SK-N-SH (cell line): Measurements from ENCODE around the gene EIF1AY. TPM values are rescaled to one million over a fixed set of nuclear protein-coding genes. Genes with fewer than 3 reads are reported as not detected.

Source experiments
- CTCF ChIA-PET: fragments of 300-600, 350-600 bp; formaldehyde crosslinking; extraction: SDS; loops from one replicate; lab custom pipeline; 2021; lab: Yijun Ruan, JAX
- POLR2A ChIA-PET: fragments of 350-600 bp; sonication (Branson Sonifier 250); formaldehyde crosslinking; extraction: SDS; loops from one replicate; lab custom pipeline; 2020; ENCODE audit warnings: antibody characterized with exemption, inconsistent platforms; lab: Yijun Ruan, JAX
- DNase-seq: peaks from one replicate; pipeline ENCODE4 v3.0.0; 2012
- H2AFZ ChIP-seq: fragments of 200-600 bp; sonication (generic); 2 replicates; pipeline ENCODE4 v1.8.1; 2016; ENCODE audit warnings: antibody characterized with exemption, mild to moderate bottlenecking, low read depth
- H3F3A ChIP-seq: fragments of 200-600 bp; sonication (generic); replicated peaks from 2 replicates; pipeline ENCODE3; 2016; ENCODE audit warnings: antibody characterized with exemption, mild to moderate bottlenecking; ENCODE audit not compliant: insufficient read depth
- H3K27ac ChIP-seq, 2 experiments: fragments of 200-500 bp in 1 of 2; fragments of 200-600 bp in 1 of 2; sonication (Bioruptor generic) in 1 of 2; sonication (generic), shearing (Covaris generic) in 1 of 2; 2 replicates each; pipeline versions ENCODE4 v1.5.1 to v1.6.1; 2014 to 2016; ENCODE audit warnings: low read depth in 2 of 2, inconsistent platforms in 1 of 2, low read length in 1 of 2, mild to moderate bottlenecking in 1 of 2, mixed read lengths in 1 of 2
- H3K27me3 ChIP-seq: fragments of 200-600 bp; sonication (generic), shearing (Covaris generic); 2 replicates; pipeline ENCODE4 v1.6.1; 2016; ENCODE audit warnings: mixed run types; ENCODE audit not compliant: insufficient read depth
- H3K36me3 ChIP-seq, 2 experiments: fragments of 200-500 bp in 1 of 2; fragments of 200-600 bp in 1 of 2; sonication (Bioruptor generic) in 1 of 2; sonication (generic) in 1 of 2; replicated peaks in 1 of 2; 2 replicates each; pipeline versions ENCODE3 to v1.5.1; 2014 to 2016; ENCODE audit warnings: low read length in 1 of 2, mild to moderate bottlenecking in 1 of 2; ENCODE audit not compliant: insufficient read depth in 2 of 2, control insufficient read depth in 1 of 2
- H3K4me1 ChIP-seq, 2 experiments: fragments of 200-500 bp in 1 of 2; fragments of 200-600 bp in 1 of 2; sonication (Bioruptor generic) in 1 of 2; sonication (generic), shearing (Covaris generic) in 1 of 2; 2 replicates each; pipeline versions ENCODE4 v1.5.1 to v1.6.1; 2014 to 2016; ENCODE audit warnings: low read depth in 1 of 2, low read length in 1 of 2, mixed run types in 1 of 2; ENCODE audit not compliant: insufficient read depth in 2 of 2, control insufficient read depth in 1 of 2
- H3K4me2 ChIP-seq: fragments of 200-600 bp; sonication (generic), shearing (Covaris generic); 2 replicates; pipeline ENCODE4 v1.6.1; 2017; ENCODE audit warnings: mixed run types
- H3K4me3 ChIP-seq, 2 experiments: fragments of 200-500 bp in 1 of 2; fragments of 200-600 bp in 1 of 2; sonication (Bioruptor generic) in 1 of 2; sonication (generic), shearing (Covaris generic) in 1 of 2; 2 replicates each; pipeline versions ENCODE4 v1.5.1 to v1.8.1; 2014 to 2016; ENCODE audit warnings: low read depth in 2 of 2, inconsistent platforms in 1 of 2, low read length in 1 of 2, mild to moderate bottlenecking in 1 of 2, mixed read lengths in 1 of 2, moderate library complexity in 1 of 2
- H3K79me2 ChIP-seq: fragments of 200-600 bp; sonication (generic); 2 replicates; pipeline ENCODE4 v1.8.1; 2017; ENCODE audit warnings: mild to moderate bottlenecking; ENCODE audit not compliant: insufficient read depth
- H3K9ac ChIP-seq: fragments of 200-600 bp; sonication (generic); 2 replicates; pipeline ENCODE4 v1.6.1; 2017; ENCODE audit warnings: mixed run types
- H3K9me2 ChIP-seq: fragments of 200-600 bp; sonication (generic); 2 replicates; pipeline ENCODE4 v1.6.1; 2017; ENCODE audit warnings: mixed run types
- H3K9me3 ChIP-seq: fragments of 200-600 bp; sonication (generic); 2 replicates; pipeline ENCODE4 v1.6.1; 2017; ENCODE audit warnings: mixed run types, mild to moderate bottlenecking, moderate library complexity
- H4K20me1 ChIP-seq: fragments of 200-600 bp; sonication (generic); 2 replicates; pipeline ENCODE4 v1.6.1; 2017; ENCODE audit warnings: mild to moderate bottlenecking, mixed run types; ENCODE audit not compliant: insufficient read depth
- EP300 ChIP-seq, 2 experiments: IDR thresholded peaks; 2 replicates each; pipeline versions ENCODE4 v1.4.0 to v1.6.1; 2012; ENCODE audit warnings: borderline replicate concordance in 1 of 2, low read depth in 1 of 2, low read length in 1 of 2
- FOXJ3 ChIP-seq: sonication (generic); formaldehyde crosslinking; IDR thresholded peaks from 2 replicates; pipeline ENCODE4 v1.5.1; 2020; ENCODE audit warnings: mild to moderate bottlenecking, missing genetic modification reagents
- GABPA ChIP-seq: IDR thresholded peaks from 2 replicates; pipeline ENCODE4 v1.4.0; 2012; ENCODE audit warnings: low read depth, mild to moderate bottlenecking
- GATA2 ChIP-seq: sonication (generic); formaldehyde crosslinking; IDR thresholded peaks from 2 replicates; pipeline ENCODE4 v1.5.0; 2020; ENCODE audit warnings: mild to moderate bottlenecking, missing genetic modification reagents
- MEF2A ChIP-seq: IDR thresholded peaks from 2 replicates; pipeline ENCODE4 v1.4.0; 2012; ENCODE audit warnings: low read depth, borderline replicate concordance
- MXI1 ChIP-seq: IDR thresholded peaks from 2 replicates; pipeline ENCODE4 v1.6.1; 2012; ENCODE audit warnings: mild to moderate bottlenecking, low read depth, low read length, improper control_type of control experiment
- NFIC ChIP-seq: IDR thresholded peaks from 2 replicates; pipeline ENCODE4 v1.4.0; 2012; ENCODE audit warnings: borderline replicate concordance
- NRF1 ChIP-seq: IDR thresholded peaks from 2 replicates; pipeline ENCODE4 v1.6.1; 2012; ENCODE audit warnings: low read depth, mild to moderate bottlenecking, low read length
- RAD21 ChIP-seq: IDR thresholded peaks from 2 replicates; pipeline ENCODE4 v1.6.1; 2012; ENCODE audit warnings: mild to moderate bottlenecking, low read length
- RCOR1 ChIP-seq: fragments of 150-350 bp; IDR thresholded peaks from 2 replicates; pipeline ENCODE4 v1.6.1; 2017; ENCODE audit warnings: antibody characterized with exemption, low read length
- SIN3A ChIP-seq: IDR thresholded peaks from 2 replicates; pipeline ENCODE4 v1.6.1; 2012; ENCODE audit warnings: low read depth, mild to moderate bottlenecking, low read length, moderate library complexity, borderline replicate concordance
- TAF1 ChIP-seq: IDR thresholded peaks from 2 replicates; pipeline ENCODE4 v1.6.1; 2012; ENCODE audit warnings: low read depth, mild to moderate bottlenecking, low read length, moderate library complexity, borderline replicate concordance
- whole genome bisulfite sequencing: methylation state at CpG from one replicate; pipeline ENCODE4 v1.1.6; 2017; ENCODE audit warnings: low lambda C conversion rate; 5-methylcytosine and 5-hydroxymethylcytosine counted together
- polyA plus RNA-seq, 3 experiments: library from polyadenylated mRNA; depleted of rRNA; stranded (reverse); fragments of >200 nt; gene quantifications; 2 replicates each; pipeline ENCODE4 v1.2.3, GENCODE V29; 2012
- TF ChIP-seq, protein P1 (sequence below): fragments of 150-350 bp; IDR thresholded peaks from 2 replicates; pipeline ENCODE4 v1.6.1; 2016; ENCODE audit warnings: mild to moderate bottlenecking, low read depth, low read length
- TF ChIP-seq, protein P2 (sequence below): fragments of 150-350 bp; IDR thresholded peaks from 2 replicates; pipeline ENCODE4 v1.6.1; 2017; ENCODE audit warnings: antibody characterized with exemption, low read length, low read depth, borderline replicate concordance
- TF ChIP-seq, protein P3 (sequence below): IDR thresholded peaks from 2 replicates; pipeline ENCODE4 v1.4.0; 2012; ENCODE audit warnings: low read depth, borderline replicate concordance
- TF ChIP-seq, protein P4 (sequence below): fragments of 200-600 bp; sonication (generic); IDR thresholded peaks from 2 replicates; pipeline ENCODE4 v1.6.1; 2017; ENCODE audit warnings: antibody characterized with exemption, mild to moderate bottlenecking, moderate library complexity

Gene EIF1AY, protein sequence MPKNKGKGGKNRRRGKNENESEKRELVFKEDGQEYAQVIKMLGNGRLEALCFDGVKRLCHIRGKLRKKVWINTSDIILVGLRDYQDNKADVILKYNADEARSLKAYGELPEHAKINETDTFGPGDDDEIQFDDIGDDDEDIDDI
- polyA plus RNA-seq (2012; rRNA removed), result not detected in 2 replicates
- polyA plus RNA-seq (2012; cell fraction: cytosol; rRNA removed), result not detected in 2 replicates
- polyA plus RNA-seq (2012; cell fraction: nucleus; rRNA removed), result not detected in 2 replicates

DNA sequence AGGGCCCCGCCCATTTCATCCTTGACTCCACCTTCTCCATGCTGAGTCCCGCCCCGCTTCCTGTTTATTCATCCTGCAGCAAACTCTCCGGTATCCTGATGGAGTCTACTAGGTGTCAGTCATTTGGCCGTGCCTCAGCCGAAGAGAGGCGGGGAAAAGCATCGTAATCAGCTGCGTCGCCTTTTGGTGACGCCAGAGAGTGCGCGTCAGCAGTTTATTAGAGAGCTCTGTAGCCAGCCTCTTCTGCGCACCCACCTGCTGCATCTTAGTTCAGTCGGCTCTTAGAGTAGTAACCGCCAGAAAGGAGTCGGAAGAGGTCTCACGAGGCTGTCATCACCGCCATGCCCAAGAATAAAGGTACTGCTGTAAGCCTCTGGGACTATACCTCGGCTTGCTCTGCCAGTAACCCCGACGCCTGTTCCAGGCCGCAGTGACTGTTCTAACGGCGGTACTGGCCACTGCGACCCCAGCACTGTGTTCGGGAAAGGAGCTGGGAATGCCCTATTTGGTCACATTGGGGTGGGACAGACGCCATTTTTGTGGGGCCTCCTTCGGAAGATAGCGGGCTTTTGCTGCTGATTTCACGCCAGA is at the start of gene EIF1AY:
Gene EIF1AY (plus strand): TSS at position 246 of the 591 bp plus-strand sequence. CDS start 96 bp downstream, at position 342.
- Histone ChIP-seq H3K9ac (no peak within 1 kb of the TSS), H3K79me2 (no peaks in the 10 kb centered on the region), H4K20me1 (no peaks in the 10 kb centered on the region), H3K9me2 (no peaks in the 10 kb centered on the region), H3K27me3 (no peaks in the 10 kb centered on the region), H2AFZ (no peak within 1 kb of the TSS), H3K9me3 (no peaks in the 10 kb centered on the region), H3K4me1 (no peaks in the 10 kb centered on the region), H3K36me3 (no peaks in the 10 kb centered on the region), H3K4me3 (no peak within 1 kb of the TSS), H3K4me2 (no peak within 1 kb of the TSS), H3K27ac (no peak within 1 kb of the TSS), H3F3A (no peaks in the 10 kb centered on the region)
- TF ChIP-seq RAD21, result no peak
- TF ChIP-seq TAF1, result no peak
- TF ChIP-seq, protein P1, sequence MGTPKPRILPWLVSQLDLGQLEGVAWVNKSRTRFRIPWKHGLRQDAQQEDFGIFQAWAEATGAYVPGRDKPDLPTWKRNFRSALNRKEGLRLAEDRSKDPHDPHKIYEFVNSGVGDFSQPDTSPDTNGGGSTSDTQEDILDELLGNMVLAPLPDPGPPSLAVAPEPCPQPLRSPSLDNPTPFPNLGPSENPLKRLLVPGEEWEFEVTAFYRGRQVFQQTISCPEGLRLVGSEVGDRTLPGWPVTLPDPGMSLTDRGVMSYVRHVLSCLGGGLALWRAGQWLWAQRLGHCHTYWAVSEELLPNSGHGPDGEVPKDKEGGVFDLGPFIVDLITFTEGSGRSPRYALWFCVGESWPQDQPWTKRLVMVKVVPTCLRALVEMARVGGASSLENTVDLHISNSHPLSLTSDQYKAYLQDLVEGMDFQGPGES, result no peak
- TF ChIP-seq RCOR1, result no peak
- TF ChIP-seq NRF1, result no peak
- ChIA-PET POLR2A (no interaction called here), CTCF (no interaction called here)
- DNase-seq, result no peak
- WGBS, result no CpG with 5 or more reads among the region's 31 CpGs

DNA sequence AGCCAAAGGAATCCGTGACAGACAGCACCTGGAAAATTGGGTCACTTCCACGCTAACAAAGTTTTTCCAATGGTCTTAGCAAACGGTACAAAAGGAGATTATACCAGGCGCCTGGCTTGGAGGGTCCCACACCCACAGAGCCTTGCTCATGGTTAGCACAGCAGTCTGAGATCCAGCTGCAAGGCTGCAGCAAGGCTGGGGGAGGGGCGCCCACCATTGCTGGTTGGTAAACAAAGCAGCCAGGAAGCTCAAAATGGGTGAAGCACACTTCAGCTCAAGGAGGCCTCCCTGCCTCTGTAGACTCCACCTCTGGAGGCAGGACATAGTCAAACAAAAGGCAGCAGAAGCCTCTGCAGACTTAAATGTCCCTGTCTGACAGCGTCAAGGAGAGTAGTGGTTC is 47.1 kb upstream of the EIF1AY start:
- Histone ChIP-seq H3K36me3 (no peaks in the 10 kb centered on the region), H3K27me3 (no peaks in the 10 kb centered on the region), H3K9ac (no peak overlapping the region), H3K9me3 (no peaks in the 10 kb centered on the region), H3K9me2 (no peaks in the 10 kb centered on the region), H3F3A (no peaks in the 10 kb centered on the region), H3K79me2 (no peaks in the 10 kb centered on the region), H2AFZ (no peak overlapping the region), H3K4me1 (no peaks in the 10 kb centered on the region), H3K4me3 (no peak overlapping the region)
- WGBS, result no CpG with 5 or more reads among the region's 6 CpGs
- TF ChIP-seq GATA2 (CRISPR knock-in tag) (no peak), TAF1 (no peak), RCOR1 (no peak), EP300 (IDR thresholded peaks at IDR 0.05; ENCODE audit: borderline replicate concordance in 1 of 2, low read depth in 1 of 2, low read length in 1 of 2) (no peak), MEF2A (no peak), NFIC (no peak), MXI1 (no peak), SIN3A (no peak), GABPA (no peak), FOXJ3 (no peak)
- TF ChIP-seq, protein P1, result no peak
- TF ChIP-seq, protein P2, sequence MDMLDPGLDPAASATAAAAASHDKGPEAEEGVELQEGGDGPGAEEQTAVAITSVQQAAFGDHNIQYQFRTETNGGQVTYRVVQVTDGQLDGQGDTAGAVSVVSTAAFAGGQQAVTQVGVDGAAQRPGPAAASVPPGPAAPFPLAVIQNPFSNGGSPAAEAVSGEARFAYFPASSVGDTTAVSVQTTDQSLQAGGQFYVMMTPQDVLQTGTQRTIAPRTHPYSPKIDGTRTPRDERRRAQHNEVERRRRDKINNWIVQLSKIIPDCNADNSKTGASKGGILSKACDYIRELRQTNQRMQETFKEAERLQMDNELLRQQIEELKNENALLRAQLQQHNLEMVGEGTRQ, result no peak
- TF ChIP-seq, protein P3, sequence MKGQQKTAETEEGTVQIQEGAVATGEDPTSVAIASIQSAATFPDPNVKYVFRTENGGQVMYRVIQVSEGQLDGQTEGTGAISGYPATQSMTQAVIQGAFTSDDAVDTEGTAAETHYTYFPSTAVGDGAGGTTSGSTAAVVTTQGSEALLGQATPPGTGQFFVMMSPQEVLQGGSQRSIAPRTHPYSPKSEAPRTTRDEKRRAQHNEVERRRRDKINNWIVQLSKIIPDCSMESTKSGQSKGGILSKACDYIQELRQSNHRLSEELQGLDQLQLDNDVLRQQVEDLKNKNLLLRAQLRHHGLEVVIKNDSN, result no peak
- TF ChIP-seq, protein P4, sequence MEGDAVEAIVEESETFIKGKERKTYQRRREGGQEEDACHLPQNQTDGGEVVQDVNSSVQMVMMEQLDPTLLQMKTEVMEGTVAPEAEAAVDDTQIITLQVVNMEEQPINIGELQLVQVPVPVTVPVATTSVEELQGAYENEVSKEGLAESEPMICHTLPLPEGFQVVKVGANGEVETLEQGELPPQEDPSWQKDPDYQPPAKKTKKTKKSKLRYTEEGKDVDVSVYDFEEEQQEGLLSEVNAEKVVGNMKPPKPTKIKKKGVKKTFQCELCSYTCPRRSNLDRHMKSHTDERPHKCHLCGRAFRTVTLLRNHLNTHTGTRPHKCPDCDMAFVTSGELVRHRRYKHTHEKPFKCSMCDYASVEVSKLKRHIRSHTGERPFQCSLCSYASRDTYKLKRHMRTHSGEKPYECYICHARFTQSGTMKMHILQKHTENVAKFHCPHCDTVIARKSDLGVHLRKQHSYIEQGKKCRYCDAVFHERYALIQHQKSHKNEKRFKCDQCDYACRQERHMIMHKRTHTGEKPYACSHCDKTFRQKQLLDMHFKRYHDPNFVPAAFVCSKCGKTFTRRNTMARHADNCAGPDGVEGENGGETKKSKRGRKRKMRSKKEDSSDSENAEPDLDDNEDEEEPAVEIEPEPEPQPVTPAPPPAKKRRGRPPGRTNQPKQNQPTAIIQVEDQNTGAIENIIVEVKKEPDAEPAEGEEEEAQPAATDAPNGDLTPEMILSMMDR, result no peak
- TF ChIP-seq, all 33 proteins: peak for 0
- H3K27ac ChIP-seq, result no peak overlapping the region
- DNase-seq, result no peak
- POLR2A ChIA-PET, result no interaction called here
- CTCF ChIA-PET, result no interaction called here
- no peaks in the 10 kb centered on the region for H4K20me1 ChIP-seq
- no peak overlapping the region for H3K4me2 ChIP-seq
